K562 (cell line): ENCODE data around the gene XRCC3. TPM values are rescaled to one million over a fixed set of nuclear protein-coding genes. Genes with fewer than 3 reads are reported as not detected.

ENCODE experiments used
- ATAC-seq: fragments of 200-7000 bp; cut with Tn5 transposase; 3 replicates; pipeline ENCODE4 v1.9.1; 2020; ENCODE audit warnings: moderate library complexity
- BruUV-seq: library from RNA; stranded (reverse); fragments of 400-500 nt; replicated peaks from 2 replicates; lab custom pipeline; 2021; lab: Mats Ljungman, UMichigan
- CTCF ChIA-PET: fragments of 300-600 bp; formaldehyde crosslinking; extraction: SDS; loops from one replicate; lab custom pipeline; 2021; ENCODE audit warnings: low intra/inter-chr PET ratio; lab: Yijun Ruan, JAX
- POLR2A ChIA-PET: fragments of 300-600, 350-650 bp; sonication (Branson Sonifier 250); formaldehyde crosslinking; extraction: SDS; loops from one replicate; lab custom pipeline; 2021; ENCODE audit warnings: antibody characterized with exemption, inconsistent platforms; lab: Yijun Ruan, JAX
- DNase-seq, 4 experiments: peaks; one replicate each; pipeline versions ENCODE4 v3.0.0 to v3.0.0-alpha.2; 2011 to 2018; ENCODE audit warnings: low spot score in 3 of 4, mixed read lengths in 3 of 4; ENCODE audit errors: extremely low read depth in 1 of 4
- FAIRE-seq: peaks from 2 replicates; lab custom pipeline; 2011; peaks lifted over from hg19 to GRCh38; lab: Jason Lieb, UNC
- H2AFZ ChIP-seq: 2 replicates; pipeline ENCODE4 v1.6.0; 2011; ENCODE audit warnings: low read depth, low read length, control low read depth, inconsistent platforms
- H3K27ac ChIP-seq: fragments of 200-600 bp; 3 replicates; pipeline ENCODE4 v1.8.0; 2011; ENCODE audit warnings: low read depth, mild to moderate bottlenecking, control low read depth, inconsistent platforms, low read length, moderate library complexity, mixed read lengths; ENCODE audit errors: extremely low read depth
- H3K27me3 ChIP-seq, 2 experiments: fragments of 300-600 bp in 1 of 2; 2 replicates in 1 of 2; 3 replicates in 1 of 2; pipeline versions ENCODE4 v1.6.0 to v1.8.0; 2011; ENCODE audit warnings: inconsistent platforms in 2 of 2, low read length in 2 of 2, mild to moderate bottlenecking in 1 of 2, mixed read lengths in 1 of 2, moderate library complexity in 1 of 2; ENCODE audit not compliant: control insufficient read depth in 2 of 2, insufficient read depth in 2 of 2
- H3K36me3 ChIP-seq: fragments of 300-600 bp; 3 replicates; pipeline ENCODE4 v1.8.0; 2011; ENCODE audit warnings: mild to moderate bottlenecking, low read length, inconsistent platforms; ENCODE audit not compliant: control insufficient read depth, insufficient read depth
- H3K4me1 ChIP-seq, 2 experiments: fragments of 200-600 bp in 1 of 2; replicated peaks in 1 of 2; 2 replicates in 1 of 2; 3 replicates in 1 of 2; pipeline versions ENCODE4 v1.5.1 to v1.8.0; 2011; ENCODE audit warnings: inconsistent platforms in 2 of 2, low read length in 2 of 2, mild to moderate bottlenecking in 1 of 2, mixed read lengths in 1 of 2, moderate library complexity in 1 of 2; ENCODE audit not compliant: control insufficient read depth in 2 of 2, insufficient read depth in 2 of 2
- H3K4me2 ChIP-seq: 2 replicates; pipeline ENCODE4 v1.6.1; 2011; ENCODE audit warnings: low read length, control low read depth, inconsistent platforms, mixed read lengths; ENCODE audit not compliant: insufficient read depth
- H3K4me3 ChIP-seq: fragments of 200-600 bp; sonication (generic), shearing (Covaris generic); 2 replicates; pipeline ENCODE4 v1.5.1; 2016; ENCODE audit warnings: control low read depth, inconsistent platforms
- H3K79me2 ChIP-seq: fragments of 200-600 bp; 3 replicates; pipeline ENCODE4 v1.8.0; 2011; ENCODE audit warnings: low read length, inconsistent platforms; ENCODE audit not compliant: control insufficient read depth, insufficient read depth
- H3K9ac ChIP-seq, 2 experiments: 2 replicates each; pipeline versions ENCODE4 v1.6.0 to v1.6.1; 2011; ENCODE audit warnings: low read depth in 2 of 2, low read length in 2 of 2, control low read depth in 1 of 2, inconsistent platforms in 1 of 2, mild to moderate bottlenecking in 1 of 2, mixed read lengths in 1 of 2; ENCODE audit not compliant: insufficient read depth in 1 of 2
- H3K9me1 ChIP-seq: one replicate; pipeline ENCODE4 v1.6.0; 2011; ENCODE audit warnings: inconsistent platforms, mild to moderate bottlenecking, low read length, moderate library complexity; ENCODE audit not compliant: control insufficient read depth, insufficient read depth
- H3K9me3 ChIP-seq: replicated peaks from 2 replicates; pipeline ENCODE4 v1.5.1; 2011; ENCODE audit warnings: low read depth, low read length, inconsistent platforms; ENCODE audit not compliant: control insufficient read depth, insufficient read depth
- H4K20me1 ChIP-seq: replicated peaks from 2 replicates; pipeline ENCODE4 v1.6.1; 2011; ENCODE audit warnings: low read length, inconsistent platforms, mixed read lengths; ENCODE audit not compliant: control insufficient read depth, insufficient read depth
- CBFA2T2 ChIP-seq: fragments of 450-650 bp; conservative IDR thresholded peaks from 2 replicates; pipeline ENCODE4 v1.6.1; 2017; ENCODE audit warnings: mild to moderate bottlenecking
- CBX5 ChIP-seq: IDR thresholded peaks from 2 replicates; pipeline ENCODE4 v1.6.1; 2014; ENCODE audit warnings: low read depth, borderline replicate concordance
- HSF4 ChIP-seq: fragments of 250-450 bp; sonication (Bioruptor Pico); IDR thresholded peaks from 2 replicates; pipeline ENCODE4 v2.1.2; 2022; ENCODE audit warnings: mild to moderate bottlenecking, moderate library complexity, borderline replicate concordance
- MAZ ChIP-seq, 2 experiments: fragments of 450-650 bp in 1 of 2; sonication (generic) in 1 of 2; formaldehyde crosslinking; IDR thresholded peaks in 1 of 2; conservative IDR thresholded peaks in 1 of 2; 2 replicates each; pipeline versions ENCODE4 v1.4.0 to v1.5.0; 2020; ENCODE audit warnings: mild to moderate bottlenecking in 1 of 2, missing genetic modification reagents in 1 of 2
- MTA1 ChIP-seq: fragments of 450-650 bp; IDR thresholded peaks from 2 replicates; pipeline ENCODE4 v1.6.1; 2017; ENCODE audit warnings: borderline replicate concordance
- SREBF2 ChIP-seq: sonication (generic); formaldehyde crosslinking; IDR thresholded peaks from 2 replicates; pipeline ENCODE4 v1.4.0; 2020; ENCODE audit warnings: mild to moderate bottlenecking, missing genetic modification reagents
- ZNF3 ChIP-seq: fragments of 250-450 bp; sonication (Bioruptor Pico); IDR thresholded peaks from 2 replicates; pipeline ENCODE4 v1.5.0; 2021; ENCODE audit warnings: mild to moderate bottlenecking, moderate library complexity
- WGBS: fragments of 100-300 bp; shearing (Covaris generic); methylation state at CpG from one replicate; pipeline ENCODE4 v1.1.6; 2016; ENCODE audit warnings: low coverage, mixed read lengths; ENCODE audit not compliant: insufficient coverage; ENCODE audit errors: missing lambda C conversion rate; 5-methylcytosine and 5-hydroxymethylcytosine counted together
- in situ Hi-C: fragments of 300-500 bp; cut with MboI; formaldehyde crosslinking; loops from 4 replicates; pipeline ENCODE4 v1.15.0; 2018; ENCODE audit warnings: inconsistent platforms, mixed read lengths
- intact Hi-C: fragments of 100-400 bp; cut with micrococcal nuclease; formaldehyde crosslinking; loops from 2 replicates; pipeline ENCODE4 v1.14.2; 2022
- polyA plus RNA-seq, 8 experiments: library from polyadenylated mRNA; depleted of rRNA in 4 of 8; stranded (reverse) in 5 of 8; unstranded in 3 of 8; fragments of >200 nt; fragmentation: Nextera tagmentation in 2 of 8; fragmentation: Illumina TruSeq in 1 of 8; extraction: Ambion mirVana in 2 of 8; extraction: Trizol in 1 of 8; gene quantifications; 2 replicates each; pipeline versions ENCODE4 v1.2.1 to v1.2.3, GENCODE V29; 2011 to 2014; ENCODE audit warnings: inconsistent platforms in 1 of 8, missing spikeins in 1 of 8
- total RNA-seq, 7 experiments: library from RNA; depleted of rRNA in 6 of 7; stranded (reverse); fragments of >200 nt in 6 of 7; fragmentation: Illumina TruSeq in 2 of 7; extraction: Trizol in 2 of 7; gene quantifications; 2 replicates each; pipeline versions ENCODE4 v1.2.1 to v1.2.3, GENCODE V29; 2011 to 2021; ENCODE audit warnings: low replicate concordance in 1 of 7

XRCC3 gene
- total and polyA plus RNA-seq, 9 of the 15 experiments (the other 6 are each of a cell fraction or from before 2014, with no cell fraction given), result 0.34 to 59.3 (median 30.3) TPM

DNA sequence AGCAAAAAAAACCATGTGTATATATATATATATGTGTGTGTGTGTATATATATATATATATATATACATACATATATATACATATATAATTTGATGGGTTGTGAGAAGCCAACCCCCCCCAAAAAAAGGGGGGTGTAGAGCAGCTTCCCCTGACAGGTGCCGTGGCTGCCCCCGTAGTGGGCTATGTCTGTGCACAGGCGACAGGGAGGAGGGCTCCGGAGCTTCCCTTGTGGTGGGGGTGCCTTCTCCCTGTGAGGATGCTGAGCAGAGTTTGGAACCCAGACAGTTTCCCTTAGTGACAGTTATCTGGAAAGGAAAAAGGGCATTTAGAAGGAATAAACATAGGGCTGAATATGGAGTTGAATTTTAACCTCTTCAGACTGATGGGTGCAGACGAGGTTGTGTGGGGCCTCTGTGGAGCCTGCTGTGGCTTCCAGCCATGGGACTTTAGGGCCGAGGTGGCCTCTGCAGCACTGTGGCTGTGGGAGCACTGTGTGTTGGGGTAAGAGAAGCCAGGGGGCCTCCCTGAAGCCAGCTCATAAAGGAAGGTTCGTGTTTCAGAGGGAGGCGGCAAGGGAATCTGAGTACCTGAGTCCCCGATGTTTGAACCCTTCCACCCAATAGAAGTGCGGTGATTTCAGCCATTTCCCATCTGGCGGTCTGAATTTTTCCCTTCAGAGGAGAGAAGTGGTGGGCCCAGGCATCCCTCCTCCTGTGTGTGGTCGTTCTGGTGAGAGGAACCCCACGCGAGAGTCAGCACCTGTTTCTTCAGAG, 19.8 kb downstream of the XRCC3 start:
- no peaks in the 10 kb centered on the region for H3K9me1 ChIP-seq
- H3K36me3 ChIP-seq, result peaks cover 70% of the 10 kb centered on the region; the same call in 2 of the 3 replicates
- no peak for FAIRE-seq
- no peaks in the 10 kb centered on the region; the same call in 1 of the 2 replicates for H4K20me1 ChIP-seq
- H3K27ac ChIP-seq, result no peak overlapping the region
- in situ Hi-C loops (no loop called here), intact Hi-C loops (no loop called here)
- WGBS, result 78% methylated on average over 9 of the region's 14 CpGs
- no peaks in the 10 kb centered on the region for H3K27me3 ChIP-seq
- no TSS peak for BruUV-seq
- ATAC-seq, result no peak
- no peak overlapping the region for H3K9ac ChIP-seq
- ChIA-PET CTCF (no interaction called here), POLR2A (interaction anchor here (0.7 to 1.5 kb wide), 3 partner anchors 9 to 15 kb away, joined by 3 to 4 read pairs (median 3); no protein-coding TSS in a partner anchor)
- no peak overlapping the region for H3K4me2 ChIP-seq
- no peak for DNase-seq
- H3K4me1 ChIP-seq, result peaks cover 0 to 23% of the 10 kb centered on the region in 2 experiments; a peak in 2 of 5 replicates
- H3K4me3 ChIP-seq, result no peak overlapping the region
- TF ChIP-seq MAZ (CRISPR knock-in tag; conservative IDR thresholded peaks at IDR 0.05 in 1 of 2, IDR thresholded peaks at IDR 0.05 in 1 of 2), result no peak
- TF ChIP-seq HSF4 (CRISPR knock-in tag), result no peak
- TF ChIP-seq SREBF2, result no peak
- no peak for TF ChIP-seq CBFA2T2
- no peak for TF ChIP-seq ZNF3 (CRISPR knock-in tag)
- no peak for TF ChIP-seq CBX5
- no peak for TF ChIP-seq MTA1
- TF ChIP-seq, all 486 proteins: peak for 0
- H2AFZ ChIP-seq, result no peak overlapping the region
- H3K79me2 ChIP-seq, result no peaks in the 10 kb centered on the region
- no peaks in the 10 kb centered on the region for H3K9me3 ChIP-seq
